ENCODE data around the gene TPK1.
"Not testable (repeated sequence)": the region's sequence is repeated elsewhere in the genome, so short reads cannot be mapped to it uniquely, and the experiment has no call there.

Gene TPK1

GRCh38 chr7:144596953-144597352 is 238.9 kb downstream of the TPK1 start:
- no peak for DNase-seq

- DNase-seq, result no peak
These were observed 241.3 kb downstream of the TPK1 start for GRCh38 chr7:144594580-144594979.

- DNase-seq, result no peak
These were observed 247.2 kb downstream of the TPK1 start for GRCh38 chr7:144588559-144589051.

GRCh38 chr7:144587701-144588100 is 248.2 kb downstream of the TPK1 start:
- no peak for DNase-seq

GRCh38 chr7:144584726-144585125 is 251.1 kb downstream of the TPK1 start:
- DNase-seq, result no peak

- DNase-seq, result no peak
These were observed 256.2 kb downstream of the TPK1 start for GRCh38 chr7:144579687-144580086.

- DNase-seq, result no peak
These were observed 260.4 kb downstream of the TPK1 start for GRCh38 chr7:144575456-144575855.

- DNase-seq, result not testable (repeated sequence)
These were observed 261.1 kb downstream of the TPK1 start for GRCh38 chr7:144574753-144575152.

- DNase-seq, result no peak
These were observed 267.6 kb downstream of the TPK1 start for GRCh38 chr7:144568233-144568632.

- DNase-seq, result no peak
These were observed 270.3 kb downstream of the TPK1 start for GRCh38 chr7:144565586-144565985.

- no peak for DNase-seq
These were observed 286.0 kb downstream of the TPK1 start for GRCh38 chr7:144549861-144550260.

- DNase-seq, result no peak
These were observed 287.3 kb downstream of the TPK1 start for GRCh38 chr7:144548556-144548955.

GRCh38 chr7:144547888-144548287 is 288.0 kb downstream of the TPK1 start:
- no peak for DNase-seq

GRCh38 chr7:144546782-144547181 is 289.1 kb downstream of the TPK1 start:
- no peak for DNase-seq

- DNase-seq, result no peak
These were observed 290.5 kb downstream of the TPK1 start for GRCh38 chr7:144545330-144545729.

- no peak for DNase-seq
These were observed 301.0 kb downstream of the TPK1 start for GRCh38 chr7:144534655-144535395.

- no peak for DNase-seq
These were observed 301.7 kb downstream of the TPK1 start for GRCh38 chr7:144534196-144534595.

- no peak for DNase-seq
These were observed 304.7 kb downstream of the TPK1 start for GRCh38 chr7:144531181-144531580.

- DNase-seq, result no peak
These were observed 306.5 kb downstream of the TPK1 start for GRCh38 chr7:144529269-144529926.

- no peak for DNase-seq
These were observed 307.3 kb downstream of the TPK1 start for GRCh38 chr7:144528536-144529045.

- DNase-seq, result no peak
These were observed 308.8 kb downstream of the TPK1 start for GRCh38 chr7:144527051-144527471.

GRCh38 chr7:144525956-144526355 is 309.9 kb downstream of the TPK1 start:
- DNase-seq, result no peak

- DNase-seq, result no peak
These were observed 311.6 kb downstream of the TPK1 start for GRCh38 chr7:144524271-144524670.

- DNase-seq, result no peak
These were observed 312.2 kb downstream of the TPK1 start for GRCh38 chr7:144523621-144524020.

All from SHP77 (cell line).